NB4 (cell line): ENCODE data around the gene COPZ1.

ENCODE experiments used
- DNase-seq: peaks from one replicate; pipeline ENCODE4 v3.0.0; 2010; ENCODE audit warnings: low read depth
- H3K4me3 ChIP-seq: one replicate; pipeline ENCODE4 v1.5.1; 2011; ENCODE audit warnings: mild to moderate bottlenecking, low read depth, low read length, moderate library complexity
- CTCF ChIP-seq: IDR thresholded peaks from one replicate; pipeline ENCODE4 v1.5.1; 2012; ENCODE audit warnings: low read depth, low read length
- MYC ChIP-seq: IDR thresholded peaks from 2 replicates; pipeline ENCODE4 v1.6.1; 2011; ENCODE audit warnings: low read depth, low read length
- POLR2A ChIP-seq: IDR thresholded peaks from 2 replicates; pipeline ENCODE4 v1.6.1; 2011; ENCODE audit warnings: mild to moderate bottlenecking; ENCODE audit not compliant: insufficient read length; ENCODE audit errors: extremely low read depth
- TF ChIP-seq, protein P1 (sequence below): IDR thresholded peaks from 2 replicates; pipeline ENCODE4 v1.6.1; 2011; ENCODE audit warnings: low read depth, low read length

COPZ1 gene

DNA sequence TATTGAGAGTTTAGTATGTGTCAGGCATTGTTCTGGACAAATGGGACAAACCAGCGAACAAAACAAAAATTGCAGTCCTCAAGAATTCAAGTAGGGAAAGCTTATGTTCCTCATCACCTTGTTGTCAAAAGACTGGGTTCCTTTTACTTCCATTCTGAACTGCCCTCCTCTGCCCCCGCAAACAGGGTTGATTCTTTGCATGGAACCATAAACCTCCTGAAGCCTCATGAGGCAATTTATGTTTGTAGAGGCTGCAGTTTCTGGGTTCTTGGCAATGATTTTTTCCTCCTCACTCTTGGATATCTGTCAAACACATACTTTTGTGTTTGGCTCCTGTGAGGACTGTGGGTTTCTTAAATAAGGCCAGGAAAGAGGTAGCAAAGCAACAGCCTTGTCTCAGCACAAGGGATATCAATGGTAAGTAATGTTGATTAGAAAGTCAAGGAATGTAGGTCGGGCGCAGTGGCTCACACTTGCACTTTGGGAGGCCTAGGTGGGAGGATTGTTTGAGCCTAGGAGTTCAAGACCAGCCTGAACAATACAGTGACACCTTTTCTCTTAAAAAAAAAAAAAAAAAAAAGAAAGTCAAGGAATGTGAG is 13.9 kb downstream of the COPZ1 start:
- DNase-seq, result no peak
- no peak overlapping the region for H3K4me3 ChIP-seq
- TF ChIP-seq MYC, result no peak
- TF ChIP-seq CTCF, result no peak
- no peak for TF ChIP-seq POLR2A
- TF ChIP-seq, protein P1, sequence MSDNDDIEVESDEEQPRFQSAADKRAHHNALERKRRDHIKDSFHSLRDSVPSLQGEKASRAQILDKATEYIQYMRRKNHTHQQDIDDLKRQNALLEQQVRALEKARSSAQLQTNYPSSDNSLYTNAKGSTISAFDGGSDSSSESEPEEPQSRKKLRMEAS, result no peak

- no peak overlapping the region for H3K4me3 ChIP-seq
- DNase-seq, result no peak
- no peak for TF ChIP-seq MYC
- no peak for TF ChIP-seq CTCF
- TF ChIP-seq POLR2A, result no peak
- TF ChIP-seq, protein P1, result no peak
These were observed 15.9 kb downstream of the COPZ1 start for GRCh38 chr12:54340846-54341245.

GRCh38 chr12:54341378-54342300 is 16.7 kb downstream of the COPZ1 start:
- no peak overlapping the region for H3K4me3 ChIP-seq
- DNase-seq, result no peak
- TF ChIP-seq, protein P1, result no peak
- TF ChIP-seq POLR2A, result no peak
- no peak for TF ChIP-seq MYC
- TF ChIP-seq CTCF, result no peak

- DNase-seq, result no peak
- no peak for TF ChIP-seq MYC
- TF ChIP-seq, protein P1, result no peak
- TF ChIP-seq POLR2A, result no peak
- no peak for TF ChIP-seq CTCF
- no peak overlapping the region for H3K4me3 ChIP-seq
These were observed 24.1 kb downstream of the COPZ1 start for GRCh38 chr12:54349036-54349435.

DNA sequence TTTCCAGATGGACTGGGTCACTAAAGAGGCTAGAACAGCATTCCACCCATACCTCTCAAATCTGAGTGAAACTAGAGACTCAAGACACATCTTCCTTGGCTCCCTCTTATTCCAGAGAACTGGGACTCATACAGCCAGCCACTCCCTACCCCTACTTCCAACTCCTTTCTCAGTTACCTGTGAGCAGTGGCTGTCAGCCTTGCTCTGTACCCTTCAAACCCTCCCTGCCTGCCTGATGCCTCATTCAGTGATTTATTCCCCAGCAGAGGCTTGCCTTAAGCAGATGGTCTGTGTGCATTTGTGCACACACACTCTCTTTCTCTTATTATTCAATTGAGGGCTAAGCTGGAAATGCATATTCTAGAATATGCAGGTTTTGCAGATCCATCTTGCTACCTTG is 24.7 kb downstream of the COPZ1 start:
- no peak for DNase-seq
- H3K4me3 ChIP-seq, result no peak overlapping the region
- TF ChIP-seq, protein P1, result no peak
- no peak for TF ChIP-seq POLR2A
- no peak for TF ChIP-seq MYC
- no peak for TF ChIP-seq CTCF
